Stimulated activated CD8-positive, alpha-beta memory T cell treated with anti-CD3 and anti-CD28 coated beads, Interleukin-4, amount 100 ng/mL, for 4 hours (primary cell): ENCODE data around the gene POU2F1.
"Not testable (repeated sequence)": the region's sequence is repeated elsewhere in the genome, so short reads cannot be mapped to it uniquely, and the experiment has no call there.

Experiments used
- DNase-seq, 2 donors: peaks; one replicate each; pipeline ENCODE4 v3.0.0-alpha.2; 2020; ENCODE audit warnings: low read depth in 2 of 2, low spot score in 1 of 2

The POU2F1 gene

GRCh38 chr1:167305706-167306277 lies 85.1 kb downstream of the POU2F1 start:
- no peak for DNase-seq

- no peak for DNase-seq
Observed at GRCh38 chr1:167310732-167311131, 90.0 kb downstream of the POU2F1 start.

- DNase-seq, result no peak
Observed at GRCh38 chr1:167312871-167313270, 92.2 kb downstream of the POU2F1 start.

- no peak for DNase-seq
Observed at GRCh38 chr1:167314671-167315070, 94.0 kb downstream of the POU2F1 start.

- no peak for DNase-seq
Observed at GRCh38 chr1:167317463-167317862, 96.8 kb downstream of the POU2F1 start.

GRCh38 chr1:167319206-167319605 lies 98.5 kb downstream of the POU2F1 start:
- DNase-seq, result not testable (repeated sequence)

- no peak for DNase-seq
Observed at GRCh38 chr1:167322483-167322882, 101.8 kb downstream of the POU2F1 start.

GRCh38 chr1:167325151-167325550 lies 104.5 kb downstream of the POU2F1 start:
- no peak for DNase-seq

- no peak for DNase-seq
Observed at GRCh38 chr1:167328306-167328815, 107.7 kb downstream of the POU2F1 start.

GRCh38 chr1:167328816-167329483 lies 108.3 kb downstream of the POU2F1 start:
- no peak for DNase-seq

GRCh38 chr1:167330601-167331293 lies 110.1 kb downstream of the POU2F1 start:
- no peak for DNase-seq

GRCh38 chr1:167331650-167332049 lies 111.0 kb downstream of the POU2F1 start:
- DNase-seq, result no peak

- no peak for DNase-seq
Observed at GRCh38 chr1:167332503-167332902, 111.8 kb downstream of the POU2F1 start.

- DNase-seq, result no peak
Observed at GRCh38 chr1:167333124-167333523, 112.4 kb downstream of the POU2F1 start.

GRCh38 chr1:167333703-167334102 lies 113.0 kb downstream of the POU2F1 start:
- DNase-seq, result no peak

GRCh38 chr1:167339405-167339804 lies 118.7 kb downstream of the POU2F1 start:
- no peak for DNase-seq

GRCh38 chr1:167342846-167343245 lies 122.2 kb downstream of the POU2F1 start:
- no peak for DNase-seq

- DNase-seq, result no peak
Observed at GRCh38 chr1:167344112-167344511, 123.4 kb downstream of the POU2F1 start.

GRCh38 chr1:167344615-167345385 lies 124.1 kb downstream of the POU2F1 start:
- no peak for DNase-seq

GRCh38 chr1:167345386-167345733 lies 124.7 kb downstream of the POU2F1 start:
- no peak for DNase-seq

GRCh38 chr1:167357305-167357704 lies 136.6 kb downstream of the POU2F1 start:
- DNase-seq, result no peak

- no peak for DNase-seq
Observed at GRCh38 chr1:167359295-167359694, 138.6 kb downstream of the POU2F1 start.
